HG02763 (cell line): Measurements from ENCODE around the gene RTEL1.
"Not testable (repeated sequence)": the region's sequence is repeated elsewhere in the genome, so short reads cannot be mapped to it uniquely, and the experiment has no call there.

Experiments used
- ATAC-seq: cut with Tn5 transposase; IDR thresholded peaks from one replicate; pipeline ENCODE4 v1.9.1; 2021; ENCODE audit warnings: mild to moderate bottlenecking, moderate library complexity; ENCODE audit not compliant: unreplicated experiment

The RTEL1 gene

DNA sequence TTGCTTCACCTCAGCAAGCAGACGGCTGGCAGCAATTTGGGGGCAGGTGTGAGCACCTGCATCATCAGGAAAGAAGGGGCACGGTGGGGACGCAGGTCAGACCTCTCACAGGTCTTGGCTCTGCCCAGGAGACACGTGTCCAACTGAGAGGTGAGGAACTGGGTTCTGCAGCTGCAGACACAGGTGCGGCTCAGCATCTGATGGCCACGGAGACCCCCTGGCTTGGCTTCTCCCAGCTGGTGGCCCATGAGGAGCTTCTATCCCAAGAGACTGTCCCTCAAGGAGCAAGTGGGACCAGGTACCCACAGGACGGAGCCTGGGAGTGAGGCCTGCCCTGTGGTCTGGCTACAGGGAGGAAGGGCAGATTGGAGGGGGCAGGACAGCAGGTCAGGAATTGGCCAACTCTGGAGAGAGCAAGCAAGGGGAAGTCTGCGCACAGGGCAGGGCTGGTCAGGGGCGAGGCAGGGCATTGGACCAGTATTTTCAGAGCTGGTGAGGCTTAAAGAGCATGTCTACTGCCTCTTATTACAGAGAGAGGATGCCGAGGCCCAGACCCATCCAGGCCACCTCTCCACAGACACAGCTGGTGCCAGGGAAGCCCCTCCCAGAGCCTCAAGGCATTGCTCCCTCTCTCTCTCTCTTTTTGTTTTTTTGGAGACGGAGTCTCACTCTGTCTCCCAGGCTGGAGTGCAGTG lies 9.1 kb upstream of the RTEL1 start:
- ATAC-seq, result no peak

GRCh38 chr20:63650486-63650885 lies 7.6 kb upstream of the RTEL1 start:
- ATAC-seq, result not testable (repeated sequence)

DNA sequence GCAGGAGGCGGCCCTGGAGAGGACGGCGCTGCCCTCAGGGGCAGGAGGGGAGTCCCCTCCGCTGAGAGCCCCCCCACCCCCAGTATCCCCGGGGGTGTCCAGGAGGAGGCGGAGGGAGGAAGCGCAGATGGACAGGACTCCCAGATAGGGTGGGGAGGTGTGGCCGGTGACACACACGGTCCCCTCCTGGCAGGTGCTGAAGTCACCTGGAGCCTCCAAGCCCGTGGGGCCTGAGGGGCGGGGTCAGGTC lies 6.2 kb upstream of the RTEL1 start:
- ATAC-seq, result no peak

- ATAC-seq, result no peak
These were observed 5.7 kb upstream of the RTEL1 start for GRCh38 chr20:63652192-63652980.

GRCh38 chr20:63653041-63653973 lies 4.8 kb upstream of the RTEL1 start, which contains the start of gene STMN3:
STMN3 (minus strand) TSS chr20:63653424; CDS start chr20:63653345, 79 bp downstream.
- no peak for ATAC-seq

GRCh38 chr20:63653974-63654668 lies 4.0 kb upstream of the RTEL1 start:
- no peak for ATAC-seq

DNA sequence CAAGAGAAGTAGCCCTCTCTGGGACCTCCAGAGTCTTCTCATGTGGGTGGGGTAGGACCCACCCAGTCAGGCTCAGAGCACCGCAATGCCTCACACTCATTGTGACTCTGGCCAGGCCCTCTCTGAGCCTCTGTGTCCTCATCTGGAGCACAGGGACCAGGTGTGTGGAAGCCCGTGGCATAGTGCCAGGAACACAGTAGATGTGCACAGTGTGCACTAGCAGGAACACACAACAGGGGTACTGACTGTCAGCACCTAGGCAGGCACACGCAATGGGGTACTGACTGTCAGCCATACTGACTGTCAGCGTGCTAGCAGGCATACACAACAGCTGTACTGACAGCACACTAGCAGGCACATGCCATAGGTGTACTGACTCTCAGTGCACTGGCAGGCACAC lies 2.9 kb upstream of the RTEL1 start:
- no peak for ATAC-seq

DNA sequence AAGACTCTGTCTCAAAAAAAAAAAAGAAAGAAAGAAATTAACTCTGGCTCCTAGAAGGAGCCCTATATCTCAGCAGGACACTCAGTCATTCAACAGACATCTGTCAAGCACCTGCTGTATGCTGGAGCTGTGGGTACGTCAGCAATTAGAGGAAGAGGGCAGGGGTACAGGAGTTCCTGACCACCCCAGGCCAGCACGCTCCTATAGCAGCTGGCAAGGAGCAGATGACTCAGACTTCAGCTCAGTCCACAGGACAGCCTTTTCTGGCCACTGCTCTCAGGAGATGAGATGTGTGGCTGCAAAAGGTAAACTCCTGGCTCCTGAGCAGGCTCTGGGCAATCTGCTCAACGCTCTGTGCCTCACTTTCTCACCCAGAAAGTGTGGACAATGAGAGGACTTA lies 1.7 kb upstream of the RTEL1 start:
- no peak for ATAC-seq

GRCh38 chr20:63657260-63657936 lies 714 bp upstream of the RTEL1 start:
- ATAC-seq, result no peak

GRCh38 chr20:63658749-63659187 lies 656 bp downstream of the RTEL1 start:
- ATAC-seq, result peak; percentile 19

DNA sequence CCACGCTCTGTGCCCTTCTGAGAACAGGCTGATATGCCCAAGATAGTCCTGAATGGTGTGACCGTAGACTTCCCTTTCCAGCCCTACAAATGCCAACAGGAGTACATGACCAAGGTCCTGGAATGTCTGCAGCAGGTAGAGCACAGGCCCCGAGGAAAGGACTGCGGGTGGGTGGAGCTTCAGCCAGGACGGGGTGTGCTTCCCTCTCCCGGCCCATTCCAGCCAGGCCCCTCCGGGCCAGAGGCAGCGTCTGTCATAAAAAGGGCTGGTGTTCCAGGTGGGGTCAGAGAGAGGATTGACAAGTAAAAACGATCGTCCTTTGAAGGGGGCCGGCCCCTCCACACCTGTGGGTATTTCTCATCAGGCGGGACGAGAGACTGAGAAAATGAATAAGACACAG lies 1.3 kb downstream of the RTEL1 start:
- ATAC-seq, result no peak

DNA sequence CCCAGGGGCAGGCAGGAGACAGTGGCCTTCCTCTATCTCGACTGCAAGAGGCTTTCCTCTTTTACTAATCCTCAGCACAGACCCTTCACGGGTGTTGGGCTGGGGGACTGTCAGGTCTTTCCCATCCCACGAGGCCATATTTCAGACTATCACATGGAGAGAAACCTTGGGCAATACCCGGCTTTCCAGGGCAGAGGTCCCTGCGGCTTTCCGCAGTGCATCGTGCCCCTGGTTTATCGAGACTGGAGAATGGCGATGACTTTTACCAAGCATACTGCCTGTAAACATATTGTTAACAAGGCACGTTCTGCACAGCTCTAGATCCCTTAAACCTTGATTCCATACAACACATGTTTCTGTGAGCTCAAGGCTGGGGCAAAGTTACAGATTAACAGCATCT lies 2.1 kb downstream of the RTEL1 start:
- not testable (repeated sequence) for ATAC-seq

GRCh38 chr20:63660622-63661021 lies 2.5 kb downstream of the RTEL1 start:
- ATAC-seq, result no peak

DNA sequence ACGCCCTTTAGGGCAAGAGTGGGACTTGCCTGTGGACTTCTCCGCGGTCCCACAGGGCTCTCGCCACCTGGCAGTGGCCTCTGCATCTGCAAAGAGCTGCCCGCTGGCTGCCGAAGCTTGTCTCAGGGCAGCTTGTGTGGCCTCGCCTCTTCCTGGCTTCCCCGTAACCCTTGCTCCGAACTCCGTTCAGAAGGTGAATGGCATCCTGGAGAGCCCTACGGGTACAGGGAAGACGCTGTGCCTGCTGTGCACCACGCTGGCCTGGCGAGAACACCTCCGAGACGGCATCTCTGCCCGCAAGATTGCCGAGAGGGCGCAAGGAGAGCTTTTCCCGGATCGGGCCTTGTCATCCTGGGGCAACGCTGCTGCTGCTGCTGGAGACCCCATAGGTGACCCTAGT lies 3.0 kb downstream of the RTEL1 start:
- no peak for ATAC-seq

- no peak for ATAC-seq
These were observed 4.1 kb downstream of the RTEL1 start for GRCh38 chr20:63661959-63662812.

DNA sequence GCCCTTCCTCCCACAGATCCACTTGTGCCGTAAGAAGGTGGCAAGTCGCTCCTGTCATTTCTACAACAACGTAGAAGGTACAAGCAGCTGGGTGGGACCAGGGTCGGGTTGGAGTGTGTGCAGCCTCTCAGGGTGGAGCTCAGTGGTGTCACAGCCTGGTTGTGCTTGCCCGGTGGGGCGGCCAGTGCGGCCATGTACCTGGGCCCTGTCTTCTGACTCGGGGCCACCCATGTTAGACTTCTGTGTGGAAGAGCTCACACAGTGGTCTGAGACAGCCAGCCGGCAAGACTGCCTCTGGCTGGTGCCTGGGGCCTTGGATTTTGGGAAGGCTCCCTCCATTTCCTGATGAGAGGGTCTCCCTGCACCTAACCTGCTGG lies 4.7 kb downstream of the RTEL1 start:
- no peak for ATAC-seq

GRCh38 chr20:63663332-63664066 lies 5.4 kb downstream of the RTEL1 start:
- no peak for ATAC-seq

DNA sequence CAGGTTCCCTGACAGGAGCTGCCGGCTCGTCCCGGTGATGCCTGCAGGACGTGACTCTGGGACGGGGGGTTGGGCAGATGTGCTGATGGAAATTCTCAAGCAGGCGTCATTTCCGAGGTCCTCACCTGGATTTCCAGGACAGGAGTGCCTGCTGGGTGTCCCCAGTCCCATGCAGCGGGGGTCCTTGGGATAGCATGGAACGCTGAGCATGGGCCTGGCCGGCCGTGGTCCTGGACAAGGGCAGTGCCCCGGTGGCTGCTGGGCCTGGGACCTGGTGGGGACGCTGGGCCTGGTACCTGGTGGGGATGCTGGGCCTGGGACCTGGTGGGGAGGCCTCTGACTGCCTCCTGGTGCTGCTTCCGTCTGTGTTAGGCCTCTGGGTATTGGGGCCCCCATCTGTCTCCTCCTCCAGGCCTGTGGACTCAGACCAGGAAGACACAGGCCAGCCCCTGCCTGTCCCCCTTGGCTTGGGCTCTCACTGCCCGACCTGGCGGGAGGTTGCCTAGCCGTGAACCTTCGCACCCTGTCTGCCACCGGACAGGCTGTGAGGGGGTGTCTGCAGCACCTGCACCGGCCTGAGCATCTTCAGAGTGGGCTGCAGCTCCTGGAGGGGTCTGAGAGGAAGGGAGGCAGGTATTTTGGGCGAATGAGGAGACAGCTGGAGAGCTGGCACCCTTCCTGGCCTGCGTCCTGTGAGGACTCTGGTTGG lies 6.2 kb downstream of the RTEL1 start:
- no peak for ATAC-seq
